ENCODE measurements around the gene RPL6. TPM values are rescaled to one million over a fixed set of nuclear protein-coding genes. Genes with fewer than 3 reads are reported as not detected.

Gene RPL6
- total RNA-seq, 1 experiment from 2014 or later = 1,421 TPM

GRCh38 chr12:112433551-112433950, 24.1 kb upstream of the RPL6 start:
- POLR2A ChIA-PET (ENCODE audit: unreplicated experiment) = no interaction called here
- no peaks in the 10 kb centered on the region for H3K36me3 ChIP-seq (ENCODE audit: low read depth)
- no peak overlapping the region for H3K4me2 ChIP-seq
- no TSS peak for BruUV-seq (replicated peaks)
- TF ChIP-seq CTCF (conservative IDR thresholded peaks at IDR 0.05) (no peak), EZH2 (IDR thresholded peaks at IDR 0.05; ENCODE audit: low read depth) (no peak)
- H3K27me3 ChIP-seq (ENCODE audit: insufficient read depth, low read depth) = no peaks in the 10 kb centered on the region
- H3K27ac ChIP-seq = no peak overlapping the region
- peaks cover 4% of the 10 kb centered on the region; the same call in 1 of the 2 replicates for H3F3A ChIP-seq (ENCODE audit: insufficient read depth, low read depth)
- H3K4me1 ChIP-seq (replicated peaks; ENCODE audit: insufficient read depth) = no peaks in the 10 kb centered on the region
- H3K9me2 ChIP-seq (ENCODE audit: insufficient read depth) = no peaks in the 10 kb centered on the region
- CTCF ChIA-PET = no interaction called here
- H3K4me3 ChIP-seq = no peak overlapping the region
- DNase-seq = no peak
- H3K9me3 ChIP-seq (ENCODE audit: insufficient read depth, low read depth) = no peaks in the 10 kb centered on the region
- intact Hi-C loops (cut with micrococcal nuclease; ENCODE audit: unreplicated experiment) = no loop called here
- peaks cover 63% of the 10 kb centered on the region for H4K20me1 ChIP-seq (ENCODE audit: insufficient read depth)
- H3K79me2 ChIP-seq (ENCODE audit: low read depth) = peaks cover 84% of the 10 kb centered on the region
- H2AFZ ChIP-seq = no peak overlapping the region

GRCh38 chr12:112431965-112432364, 22.6 kb upstream of the RPL6 start:
- TF ChIP-seq CTCF (conservative IDR thresholded peaks at IDR 0.05) (no peak), EZH2 (IDR thresholded peaks at IDR 0.05; ENCODE audit: low read depth) (no peak)
- CTCF ChIA-PET = no interaction called here

GRCh38 chr12:112430929-112431328, 21.5 kb upstream of the RPL6 start:
- intact Hi-C loops (cut with micrococcal nuclease; ENCODE audit: unreplicated experiment) = no loop called here
- POLR2A ChIA-PET (ENCODE audit: unreplicated experiment) = no interaction called here
- BruUV-seq (replicated peaks) = no TSS peak
- Histone ChIP-seq H3K9me3 (ENCODE audit: insufficient read depth, low read depth) (no peaks in the 10 kb centered on the region), H2AFZ (no peak overlapping the region), H4K20me1 (ENCODE audit: insufficient read depth) (peaks cover 68% of the 10 kb centered on the region), H3K4me3 (no peak overlapping the region), H3K9me2 (ENCODE audit: insufficient read depth) (no peaks in the 10 kb centered on the region), H3K4me1 (replicated peaks; ENCODE audit: insufficient read depth) (no peaks in the 10 kb centered on the region), H3F3A (ENCODE audit: insufficient read depth, low read depth) (peaks cover 4% of the 10 kb centered on the region; the same call in 1 of the 2 replicates), H3K27me3 (ENCODE audit: insufficient read depth, low read depth) (no peaks in the 10 kb centered on the region), H3K4me2 (no peak overlapping the region), H3K36me3 (ENCODE audit: low read depth) (no peaks in the 10 kb centered on the region), H3K27ac (no peak overlapping the region), H3K79me2 (ENCODE audit: low read depth) (peaks cover 80% of the 10 kb centered on the region)
- no peak for DNase-seq
- TF ChIP-seq CTCF (conservative IDR thresholded peaks at IDR 0.05) = no peak
- no peak for TF ChIP-seq EZH2 (IDR thresholded peaks at IDR 0.05; ENCODE audit: low read depth)
- CTCF ChIA-PET = no interaction called here

More at GRCh38 chr12:112431965-112432364, 22.6 kb upstream of the RPL6 start:
- no TSS peak for BruUV-seq (replicated peaks)
- no peak overlapping the region for H3K27ac ChIP-seq
- no peak for DNase-seq
- no peaks in the 10 kb centered on the region for H3K27me3 ChIP-seq (ENCODE audit: insufficient read depth, low read depth)
- no peaks in the 10 kb centered on the region for H3K9me2 ChIP-seq (ENCODE audit: insufficient read depth)
- H4K20me1 ChIP-seq (ENCODE audit: insufficient read depth) = peaks cover 65% of the 10 kb centered on the region
- H3K36me3 ChIP-seq (ENCODE audit: low read depth) = no peaks in the 10 kb centered on the region
- H2AFZ ChIP-seq = no peak overlapping the region
- H3F3A ChIP-seq (ENCODE audit: insufficient read depth, low read depth) = peaks cover 4% of the 10 kb centered on the region; the same call in 1 of the 2 replicates
- no peaks in the 10 kb centered on the region for H3K4me1 ChIP-seq (replicated peaks; ENCODE audit: insufficient read depth)
- POLR2A ChIA-PET (ENCODE audit: unreplicated experiment) = no interaction called here
- H3K79me2 ChIP-seq (ENCODE audit: low read depth) = peaks cover 78% of the 10 kb centered on the region
- intact Hi-C loops (cut with micrococcal nuclease; ENCODE audit: unreplicated experiment) = no loop called here
- no peak overlapping the region for H3K4me2 ChIP-seq
- H3K9me3 ChIP-seq (ENCODE audit: insufficient read depth, low read depth) = no peaks in the 10 kb centered on the region
- H3K4me3 ChIP-seq = no peak overlapping the region
